EL (cell line): ENCODE data around the gene ECI2.

Source experiments
- DNase-seq: peaks from one replicate; pipeline ENCODE4 v3.0.0-alpha.2; 2016

Gene ECI2, protein sequence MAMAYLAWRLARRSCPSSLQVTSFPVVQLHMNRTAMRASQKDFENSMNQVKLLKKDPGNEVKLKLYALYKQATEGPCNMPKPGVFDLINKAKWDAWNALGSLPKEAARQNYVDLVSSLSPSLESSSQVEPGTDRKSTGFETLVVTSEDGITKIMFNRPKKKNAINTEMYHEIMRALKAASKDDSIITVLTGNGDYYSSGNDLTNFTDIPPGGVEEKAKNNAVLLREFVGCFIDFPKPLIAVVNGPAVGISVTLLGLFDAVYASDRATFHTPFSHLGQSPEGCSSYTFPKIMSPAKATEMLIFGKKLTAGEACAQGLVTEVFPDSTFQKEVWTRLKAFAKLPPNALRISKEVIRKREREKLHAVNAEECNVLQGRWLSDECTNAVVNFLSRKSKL

GRCh38 chr6:4134841-4135664 is at the start of gene ECI2:
ECI2 (minus strand) TSS chr6:4135575; CDS start chr6:4135560, 15 bp downstream.
- DNase-seq = peak; percentile 73

- peak; percentile 25 for DNase-seq
These were observed 45.4 kb upstream of the ECI2 start for GRCh38 chr6:4180652-4181255.

DNA sequence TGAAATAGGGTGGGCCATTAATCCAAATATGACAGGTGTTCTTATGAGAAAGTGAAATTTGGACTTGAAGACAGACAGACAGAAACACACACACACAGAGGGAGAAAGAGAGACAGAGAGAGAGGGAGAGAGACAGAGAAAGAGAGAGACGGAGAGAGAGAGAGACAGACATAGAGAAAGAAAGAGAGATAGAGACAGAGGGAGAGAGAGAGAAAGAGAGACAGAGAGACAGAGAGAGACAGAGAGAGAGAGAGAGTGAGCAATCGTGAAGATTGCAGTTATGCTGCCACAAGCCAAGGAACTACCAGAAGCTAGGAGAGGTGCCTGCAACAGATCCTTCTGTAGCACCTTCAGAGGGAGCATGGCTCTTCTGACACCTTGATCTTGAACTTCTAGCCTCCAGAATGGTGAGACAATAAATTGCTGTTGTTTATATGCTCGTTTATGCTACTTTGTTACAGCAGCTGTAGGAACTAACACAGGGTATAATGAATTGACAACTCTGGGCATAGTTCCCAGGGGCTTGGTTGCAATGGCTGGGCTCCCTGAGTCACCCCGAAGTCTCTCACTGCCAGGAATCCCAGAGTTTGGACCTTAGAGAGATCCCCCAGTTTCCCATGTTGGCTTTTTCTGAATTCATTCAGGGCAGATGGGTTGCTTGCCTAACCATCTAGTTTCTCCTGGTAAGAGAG is 44.7 kb upstream of the ECI2 start:
- DNase-seq = no peak

DNA sequence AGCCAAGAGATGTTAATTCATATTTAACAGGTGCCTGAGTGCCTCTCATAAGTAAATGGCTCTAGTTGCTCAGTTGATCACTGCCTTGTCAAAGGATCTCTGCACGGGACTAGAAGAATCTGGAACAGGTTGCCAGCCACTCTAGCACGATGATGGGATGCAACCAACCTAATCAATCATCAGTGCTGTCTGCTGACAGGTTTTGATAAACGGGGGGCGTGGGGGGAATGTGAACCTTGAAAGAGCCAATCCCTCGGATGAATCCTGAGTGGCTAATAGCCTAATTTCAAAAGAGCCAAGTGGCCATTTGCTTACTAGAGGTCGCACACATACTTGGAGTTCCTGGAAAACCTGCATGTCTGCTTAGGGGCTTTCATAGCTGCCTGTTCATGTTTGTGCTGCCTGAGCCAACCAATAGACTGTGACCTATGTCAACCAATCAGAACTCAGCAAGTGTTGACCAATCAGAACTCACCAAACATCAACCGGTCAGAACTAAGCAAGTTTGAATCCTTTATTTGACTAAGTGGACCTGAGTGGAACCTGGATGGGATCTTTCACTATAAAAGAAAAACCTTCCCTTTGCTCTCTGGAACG is 43.5 kb upstream of the ECI2 start:
- no peak for DNase-seq

DNA sequence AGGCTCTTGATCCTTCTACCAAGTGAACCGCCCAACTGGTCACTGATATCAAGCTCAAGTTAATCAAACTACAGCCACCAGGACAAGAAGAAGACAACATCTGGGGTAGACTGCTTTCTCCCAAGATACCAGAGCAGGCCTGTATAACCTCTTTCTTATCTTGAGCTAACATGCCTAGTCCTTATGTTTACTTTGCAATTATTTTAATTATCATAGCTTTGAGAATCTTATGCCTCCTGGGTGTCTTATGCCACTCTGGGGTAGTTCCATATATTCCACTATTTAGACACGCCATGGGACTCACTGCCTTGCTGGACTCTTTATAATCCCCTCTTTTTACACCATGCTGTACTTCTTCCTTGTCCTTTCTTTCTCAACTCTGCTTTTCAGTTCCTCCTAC is 41.5 kb upstream of the ECI2 start:
- no peak for DNase-seq

- no peak for DNase-seq
These were observed 38.7 kb upstream of the ECI2 start for GRCh38 chr6:4174042-4174441.

DNA sequence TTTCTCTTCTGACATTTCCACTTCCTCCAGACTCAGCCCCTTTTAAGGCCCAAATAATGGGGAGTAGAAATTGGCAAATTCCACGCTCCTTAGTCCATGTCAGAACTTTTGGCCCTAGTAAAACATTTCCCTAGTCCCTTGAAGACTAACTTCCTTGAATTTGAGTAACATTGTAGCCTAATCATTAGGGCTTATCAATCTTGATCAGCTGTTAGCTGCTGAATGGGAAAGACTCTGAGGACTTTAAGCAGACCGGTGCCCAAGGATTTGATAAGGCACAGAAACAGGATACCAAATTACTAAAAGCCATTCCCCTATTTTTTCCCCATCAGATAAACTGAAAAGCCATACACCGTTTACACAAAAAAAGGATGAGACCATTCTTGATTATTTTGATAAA is 37.0 kb upstream of the ECI2 start:
- no peak for DNase-seq

DNA sequence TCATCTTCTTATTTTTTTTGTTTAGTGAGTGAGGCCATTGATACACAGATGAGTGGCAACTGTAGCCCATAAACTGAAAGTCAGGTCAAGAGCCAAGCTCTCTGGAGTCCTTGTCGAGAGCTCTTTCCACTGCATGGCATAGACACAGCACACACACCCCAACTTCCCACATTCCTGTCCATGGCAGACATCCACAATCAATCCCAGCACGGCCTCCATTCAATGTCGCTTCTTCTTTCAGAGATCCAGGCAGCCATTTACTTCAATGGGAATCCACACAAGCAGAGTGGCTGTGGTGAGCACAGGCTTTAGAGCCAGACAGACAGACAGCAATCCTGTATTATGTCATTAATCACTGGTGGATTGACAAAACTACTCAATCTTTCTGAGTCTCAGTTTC is 34.9 kb upstream of the ECI2 start:
- DNase-seq = no peak

DNA sequence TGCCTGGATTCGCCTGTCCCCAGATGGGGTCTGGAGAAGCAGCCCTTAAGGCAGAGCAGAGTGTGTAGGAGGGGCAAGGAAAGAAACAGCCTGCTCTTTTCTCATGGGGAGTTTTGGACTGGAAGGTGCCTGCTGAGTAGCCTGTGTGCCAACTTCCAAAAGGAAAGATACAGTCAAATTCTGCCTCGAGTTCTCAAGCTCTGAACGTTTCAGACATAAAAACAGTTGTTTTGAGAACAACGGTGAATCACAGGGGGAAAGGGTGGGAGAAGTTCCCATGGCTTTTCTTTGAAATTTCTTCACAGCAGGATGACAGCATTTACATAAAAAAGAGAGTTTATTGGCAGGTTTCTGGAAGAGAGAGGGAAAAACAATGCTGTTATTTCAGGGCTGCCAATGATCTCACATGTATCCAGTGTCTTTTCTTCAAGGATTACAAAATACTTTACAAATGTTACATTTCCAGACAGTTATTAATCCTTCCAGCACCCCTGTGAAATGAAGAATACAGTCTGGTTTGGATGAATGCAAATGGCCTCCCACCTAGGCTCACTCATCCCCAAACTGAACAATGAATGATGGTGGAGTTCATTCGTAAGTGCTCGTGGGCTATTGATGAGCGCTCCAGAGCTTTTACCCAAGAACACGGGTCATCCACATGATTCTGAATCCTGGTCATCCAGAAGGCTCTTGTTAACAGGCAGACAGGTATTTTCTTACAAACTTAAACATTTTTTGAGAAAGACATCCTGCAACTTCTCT is 33.8 kb upstream of the ECI2 start:
- no peak for DNase-seq

- no peak for DNase-seq
These were observed 32.5 kb upstream of the ECI2 start for GRCh38 chr6:4167833-4168232.

GRCh38 chr6:4167123-4167522 is 31.7 kb upstream of the ECI2 start:
- DNase-seq = no peak

DNA sequence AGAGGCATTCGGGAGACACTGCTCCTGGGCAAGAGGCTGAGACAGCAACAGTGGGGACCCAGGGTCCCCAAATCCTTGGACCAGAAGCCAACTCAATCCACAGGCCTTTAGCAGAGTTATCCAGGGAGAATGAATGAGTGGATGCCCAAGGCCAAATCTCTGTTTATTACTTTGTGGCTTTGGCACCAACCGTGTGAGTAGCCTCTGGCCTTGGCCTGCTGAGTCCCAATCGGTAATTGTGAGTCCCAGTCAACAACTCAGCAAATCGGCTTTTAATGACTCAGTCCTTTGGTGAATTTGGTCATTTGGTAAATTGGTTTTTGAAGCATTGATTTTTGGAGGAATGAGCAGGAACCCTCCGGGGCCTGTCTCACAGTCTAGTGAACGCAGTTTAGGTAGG is 29.1 kb upstream of the ECI2 start:
- DNase-seq = no peak

DNA sequence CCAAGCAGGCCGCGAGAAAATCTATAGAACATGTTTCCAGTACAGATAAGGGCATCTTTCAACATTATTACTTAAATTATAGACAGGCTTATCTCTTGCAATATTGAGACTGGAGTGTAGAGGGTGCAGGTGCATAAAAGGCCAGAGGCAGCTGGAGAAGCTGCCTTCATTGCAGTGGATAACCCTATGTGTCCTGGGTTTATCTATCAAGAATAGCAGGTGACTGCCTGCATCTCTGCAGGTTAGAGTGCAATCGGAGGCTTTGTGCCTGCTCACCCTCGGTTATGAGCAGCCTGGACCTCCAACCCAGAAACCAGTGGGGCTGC is 28.7 kb upstream of the ECI2 start:
- no peak for DNase-seq

- no peak for DNase-seq
These were observed 28.2 kb upstream of the ECI2 start for GRCh38 chr6:4163408-4164116.

DNA sequence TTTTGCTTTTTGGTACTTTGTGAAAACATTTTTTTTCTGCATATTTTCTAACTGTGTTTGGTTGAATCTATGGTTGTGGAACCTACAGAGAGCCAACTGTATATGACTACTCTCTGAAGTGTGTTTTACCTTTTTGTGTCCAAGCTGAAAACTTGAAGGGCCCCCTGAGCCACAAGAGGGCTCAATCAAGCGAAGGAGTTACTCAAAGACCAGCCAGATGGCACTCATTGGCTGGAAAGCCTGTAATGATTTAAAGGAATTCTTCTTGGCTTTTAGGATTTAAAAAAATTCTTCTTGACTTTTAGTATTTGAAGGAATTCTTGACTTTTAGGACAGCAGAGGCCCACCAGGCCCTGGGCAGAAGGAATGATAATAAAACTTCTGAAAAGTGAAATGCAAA is 27.0 kb upstream of the ECI2 start:
- no peak for DNase-seq

DNA sequence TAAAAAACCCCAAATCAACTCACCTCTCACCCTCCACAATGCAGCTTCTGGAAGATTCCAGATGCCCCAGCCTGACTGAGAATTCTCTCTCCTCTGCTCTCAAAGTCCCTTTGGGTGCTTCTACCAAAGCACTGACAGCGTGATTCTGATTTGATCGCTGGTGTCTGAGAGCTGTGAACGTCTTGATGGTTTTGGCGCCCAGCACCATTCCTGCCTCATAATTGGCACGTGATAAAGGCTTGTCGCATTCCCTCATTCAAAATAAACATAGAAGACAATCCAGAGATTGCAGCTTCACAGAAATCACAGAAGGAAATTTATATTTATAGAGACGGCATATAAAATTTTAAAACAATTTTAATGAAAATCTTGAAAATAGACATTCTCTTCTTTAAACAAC is 24.1 kb upstream of the ECI2 start:
- DNase-seq = no peak

GRCh38 chr6:4157506-4157905 is 22.1 kb upstream of the ECI2 start:
- no peak for DNase-seq

GRCh38 chr6:4155848-4156466 is 20.6 kb upstream of the ECI2 start:
- DNase-seq = peak; percentile 85

DNA sequence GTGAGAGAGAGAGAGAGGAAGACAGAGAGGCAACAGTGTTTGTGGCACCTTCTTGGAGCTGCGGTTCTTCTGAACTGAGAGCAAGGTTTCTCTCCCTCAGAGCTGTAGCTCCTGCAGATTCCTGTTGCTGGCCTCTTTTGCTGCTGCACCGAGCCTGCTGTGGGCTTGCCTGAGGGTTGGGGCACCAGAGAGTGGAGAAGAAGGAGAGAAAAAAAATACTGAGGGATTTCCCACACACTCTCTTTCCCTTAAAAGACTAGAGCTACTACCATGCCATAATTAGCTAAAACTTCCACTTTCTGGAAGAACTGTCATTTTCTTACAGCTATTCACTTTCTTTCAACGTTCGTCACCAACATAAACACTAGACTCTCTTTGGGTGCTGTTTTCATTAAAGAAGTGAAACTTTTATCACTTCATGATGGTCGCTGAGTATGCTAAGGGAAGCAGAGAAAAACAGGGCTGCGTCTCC is 18.2 kb upstream of the ECI2 start:
- no peak for DNase-seq

DNA sequence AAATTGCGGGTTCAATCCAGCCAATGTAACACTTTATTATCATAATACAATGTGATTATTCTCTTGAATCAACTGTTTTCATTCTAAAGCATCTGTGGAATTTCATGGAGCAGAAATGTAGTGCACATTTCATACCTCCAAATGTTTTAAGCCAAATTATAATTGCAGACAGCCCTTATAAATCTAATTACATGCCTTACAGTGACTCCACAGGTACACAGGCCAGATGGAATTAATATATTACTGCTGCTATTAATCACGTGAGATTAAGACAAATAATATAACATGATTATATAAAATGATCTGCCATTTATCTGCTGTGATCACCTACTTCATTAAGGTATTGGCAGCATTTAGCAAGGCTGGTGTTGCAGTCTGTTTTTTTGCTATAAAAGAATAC is 9.7 kb upstream of the ECI2 start:
- no peak for DNase-seq

DNA sequence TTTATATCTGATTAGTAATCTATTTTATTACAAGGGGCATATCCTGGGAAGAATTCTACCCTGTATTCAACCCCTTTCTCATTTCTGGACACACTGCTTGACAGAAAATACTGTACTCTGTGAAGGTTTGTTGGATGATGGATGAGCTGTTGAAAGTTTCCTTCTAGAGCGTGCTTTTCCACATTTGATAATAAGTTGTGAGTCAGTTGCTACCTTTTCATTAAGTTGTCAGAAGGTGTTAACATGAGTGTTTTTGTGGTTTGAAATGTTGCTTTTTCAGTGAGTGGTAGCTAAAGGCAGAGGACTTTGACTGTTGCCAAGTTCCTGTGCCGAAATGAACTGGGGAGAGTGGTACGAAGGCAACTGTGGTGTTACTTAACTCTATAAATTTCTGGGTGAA is 3.9 kb upstream of the ECI2 start:
- DNase-seq = no peak
